ENCODE results near the gene TXLNB. TPM values are rescaled to one million over a fixed set of nuclear protein-coding genes. Genes with fewer than 3 reads are reported as not detected.
"Not testable (repeated sequence)": the region's sequence is repeated elsewhere in the genome, so short reads cannot be mapped to it uniquely, and the experiment has no call there.

TXLNB gene
- total RNA-seq, 1 experiment from 2014 or later, result 16.3 TPM

DNA sequence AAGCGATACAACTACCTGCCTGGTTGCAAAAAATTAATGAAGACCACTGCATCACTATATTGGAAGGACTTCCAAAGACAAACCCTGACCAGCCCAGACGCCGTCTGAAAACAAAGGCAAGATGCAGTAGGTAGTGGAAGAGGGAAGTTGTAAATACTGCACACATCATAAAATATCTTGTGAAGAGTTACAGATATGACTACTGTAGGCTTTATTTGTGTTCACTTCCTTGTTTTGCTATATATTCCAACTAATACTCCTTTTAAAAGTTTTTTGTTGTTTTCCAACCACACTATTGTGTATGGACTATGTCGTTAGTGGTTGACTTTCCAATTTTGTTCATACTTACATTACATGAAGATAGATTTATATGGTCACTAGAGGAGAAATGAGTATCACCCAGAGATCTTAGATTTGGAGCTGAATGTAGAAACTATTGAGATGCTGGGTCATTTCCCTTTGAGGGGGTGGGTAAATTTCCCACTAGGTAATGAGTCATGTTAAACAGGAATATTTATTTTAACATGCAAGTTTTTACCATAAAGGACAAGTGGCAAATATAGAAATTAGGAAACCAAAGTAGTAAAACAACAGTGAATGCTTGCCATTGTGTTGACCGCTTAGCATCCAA lies 16.6 kb upstream of the TXLNB start:
- no peaks in the 10 kb centered on the region for H3K9me3 ChIP-seq (ENCODE audit: low read length)
- H3K27ac ChIP-seq (ENCODE audit: low read length), result no peak overlapping the region
- H3K79me2 ChIP-seq (ENCODE audit: low read length), result 0 out of 2 replicates have a peak, but pooled peaks cover 3% of the 10 kb centered on the region
- DNase-seq, result no peak
- no peaks in the 10 kb centered on the region for H3K27me3 ChIP-seq (ENCODE audit: low read length)
- no peaks in the 10 kb centered on the region for H4K20me1 ChIP-seq (ENCODE audit: insufficient read depth, low read depth, low read length)
- H3K4me1 ChIP-seq (ENCODE audit: low read length), result peaks cover 17% of the 10 kb centered on the region
- H3K9ac ChIP-seq (ENCODE audit: low read length), result no peak overlapping the region
- H3K36me3 ChIP-seq (ENCODE audit: insufficient read depth, low read length), result no peaks in the 10 kb centered on the region
- no peak overlapping the region for H3K4me2 ChIP-seq (ENCODE audit: low read depth, low read length, poor library complexity, severe bottlenecking)
- H2AFZ ChIP-seq (ENCODE audit: low read length), result no peak overlapping the region
- no peak overlapping the region for H3K4me3 ChIP-seq (ENCODE audit: low read length)
- no peaks in the 10 kb centered on the region for H3K9me2 ChIP-seq (replicated peaks; ENCODE audit: insufficient read depth, low read length)

DNA sequence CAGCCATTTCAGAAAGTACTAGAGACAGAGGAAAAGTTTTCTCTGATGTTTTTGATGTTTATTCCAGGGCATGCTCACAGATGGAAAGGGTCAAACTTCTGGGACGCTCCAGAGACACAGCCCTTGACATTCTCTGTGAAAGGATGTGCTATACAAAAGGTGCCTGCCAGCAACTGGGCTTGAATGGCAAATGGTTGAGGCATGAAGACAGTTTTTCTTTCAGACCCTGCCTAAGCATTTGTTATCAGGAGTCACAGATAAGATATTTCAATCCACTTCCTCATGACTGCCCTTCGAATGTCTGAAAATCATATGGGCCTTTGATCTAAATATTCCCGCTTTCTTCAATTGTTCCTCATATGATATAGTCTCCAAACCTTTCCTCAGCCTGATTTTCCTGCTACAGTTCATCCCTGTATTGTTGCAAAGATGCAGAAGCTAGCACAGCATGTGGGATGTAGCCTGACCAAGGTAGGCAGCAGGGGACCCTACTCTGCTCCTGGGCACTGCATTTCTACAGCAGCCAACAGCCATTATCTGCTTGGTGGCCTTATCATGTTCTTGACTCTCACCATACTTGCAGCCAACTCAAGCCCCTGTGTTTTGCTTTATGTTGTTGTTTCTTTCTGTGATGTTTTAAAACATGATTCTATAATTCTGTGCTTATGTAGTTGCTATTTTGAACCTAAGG lies 14.6 kb upstream of the TXLNB start:
- no peaks in the 10 kb centered on the region for H3K9me3 ChIP-seq (ENCODE audit: low read length)
- no peak overlapping the region for H3K4me2 ChIP-seq (ENCODE audit: low read depth, low read length, poor library complexity, severe bottlenecking)
- no peak overlapping the region for H2AFZ ChIP-seq (ENCODE audit: low read length)

DNA sequence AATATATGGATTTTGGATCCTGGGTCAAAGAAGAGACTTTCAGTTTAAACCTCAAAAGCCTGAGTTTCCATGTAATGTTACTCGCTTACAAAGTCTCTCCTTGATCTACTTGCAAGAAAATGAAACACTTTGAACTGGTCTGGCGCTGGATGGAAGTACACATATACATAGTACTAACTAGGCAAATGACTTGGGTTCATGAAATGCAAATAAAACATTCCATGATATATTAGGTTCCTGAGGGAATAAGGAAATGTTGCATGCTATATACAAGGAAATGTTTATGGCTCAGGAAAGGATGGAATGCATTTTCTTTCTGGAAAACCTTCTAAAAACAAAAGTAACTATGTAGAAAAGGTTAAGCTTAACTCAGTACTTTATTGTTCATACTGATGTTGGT lies 11.4 kb upstream of the TXLNB start:
- H3K4me1 ChIP-seq (ENCODE audit: low read length), result no peaks in the 10 kb centered on the region; the same call in 1 of the 2 replicates
- no peaks in the 10 kb centered on the region; the same call in 1 of the 2 replicates for H3K36me3 ChIP-seq (ENCODE audit: insufficient read depth, low read length)
- H3K9me3 ChIP-seq (ENCODE audit: low read length), result no peaks in the 10 kb centered on the region
- H3K9ac ChIP-seq (ENCODE audit: low read length), result no peak overlapping the region
- 0 out of 2 replicates have a peak, but pooled peaks cover 3% of the 10 kb centered on the region for H3K79me2 ChIP-seq (ENCODE audit: low read length)
- H3K27me3 ChIP-seq (ENCODE audit: low read length), result no peaks in the 10 kb centered on the region
- H3K9me2 ChIP-seq (replicated peaks; ENCODE audit: insufficient read depth, low read length), result no peaks in the 10 kb centered on the region
- no peak overlapping the region for H3K27ac ChIP-seq (ENCODE audit: low read length)
- H3K4me3 ChIP-seq (ENCODE audit: low read length), result no peak overlapping the region
- no peaks in the 10 kb centered on the region for H4K20me1 ChIP-seq (ENCODE audit: insufficient read depth, low read depth, low read length)
- DNase-seq, result no peak
- no peak overlapping the region for H2AFZ ChIP-seq (ENCODE audit: low read length)
- no peak overlapping the region for H3K4me2 ChIP-seq (ENCODE audit: low read depth, low read length, poor library complexity, severe bottlenecking)

More for the DNA sequence above, 14.6 kb upstream of the TXLNB start:
- Histone ChIP-seq H3K9ac (ENCODE audit: low read length) (no peak overlapping the region), H3K79me2 (ENCODE audit: low read length) (0 out of 2 replicates have a peak, but pooled peaks cover 3% of the 10 kb centered on the region), H4K20me1 (ENCODE audit: insufficient read depth, low read depth, low read length) (no peaks in the 10 kb centered on the region), H3K27me3 (ENCODE audit: low read length) (no peaks in the 10 kb centered on the region), H3K4me3 (ENCODE audit: low read length) (no peak overlapping the region), H3K9me2 (replicated peaks; ENCODE audit: insufficient read depth, low read length) (no peaks in the 10 kb centered on the region), H3K4me1 (ENCODE audit: low read length) (peaks cover 13% of the 10 kb centered on the region), H3K36me3 (ENCODE audit: insufficient read depth, low read length) (no peaks in the 10 kb centered on the region; the same call in 1 of the 2 replicates), H3K27ac (ENCODE audit: low read length) (no peak overlapping the region)
- DNase-seq, result no peak

DNA sequence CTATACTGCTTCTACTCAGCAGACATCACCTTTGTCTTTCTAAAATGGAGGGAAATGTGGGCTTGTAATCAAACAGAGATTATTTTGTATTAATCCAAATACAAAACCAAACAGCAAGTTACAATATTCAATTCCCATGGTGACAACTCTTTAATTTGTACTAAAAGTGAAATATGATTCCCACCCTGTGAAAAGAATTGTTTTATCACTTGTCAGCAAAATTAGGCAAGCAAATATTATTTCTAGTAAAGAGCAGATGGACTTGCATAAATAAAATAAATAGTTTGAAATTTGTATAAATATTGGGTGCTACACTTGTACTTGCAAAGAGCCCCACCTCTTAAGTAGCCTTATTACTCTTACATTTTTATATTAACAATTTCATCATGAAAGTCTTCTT lies 6.1 kb upstream of the TXLNB start:
- Histone ChIP-seq H3K4me3 (ENCODE audit: low read length) (no peak overlapping the region), H3K9me3 (ENCODE audit: low read length) (no peaks in the 10 kb centered on the region), H3K4me1 (ENCODE audit: low read length) (peaks cover 10% of the 10 kb centered on the region), H3K27ac (ENCODE audit: low read length) (no peak overlapping the region), H4K20me1 (ENCODE audit: insufficient read depth, low read depth, low read length) (no peaks in the 10 kb centered on the region), H3K36me3 (ENCODE audit: insufficient read depth, low read length) (no peaks in the 10 kb centered on the region; the same call in 1 of the 2 replicates), H3K4me2 (ENCODE audit: low read depth, low read length, poor library complexity, severe bottlenecking) (no peak overlapping the region), H3K9ac (ENCODE audit: low read length) (no peak overlapping the region), H2AFZ (ENCODE audit: low read length) (no peak overlapping the region), H3K79me2 (ENCODE audit: low read length) (peaks cover 6% of the 10 kb centered on the region), H3K9me2 (replicated peaks; ENCODE audit: insufficient read depth, low read length) (no peaks in the 10 kb centered on the region), H3K27me3 (ENCODE audit: low read length) (no peaks in the 10 kb centered on the region)
- no peak for DNase-seq

DNA sequence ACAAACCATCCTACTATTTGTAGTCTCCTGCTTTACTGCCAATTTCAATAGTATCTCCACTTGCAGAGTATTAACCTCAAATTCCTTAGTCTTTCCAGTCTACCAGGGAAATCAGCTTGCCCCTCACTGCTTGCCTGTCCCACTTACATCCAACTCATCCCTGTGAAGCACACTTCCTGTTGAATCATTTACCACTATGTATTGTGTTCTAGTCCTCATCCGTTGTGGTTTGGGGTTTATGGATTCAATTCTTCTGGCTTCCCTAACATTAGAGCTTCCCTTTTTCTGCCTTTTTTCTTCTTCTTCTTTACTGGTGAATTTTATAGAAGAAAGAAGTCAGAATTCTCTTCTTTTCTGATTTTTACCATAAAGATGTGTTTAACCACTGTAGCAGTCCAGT lies 5.1 kb upstream of the TXLNB start:
- peaks cover 6% of the 10 kb centered on the region for H3K79me2 ChIP-seq (ENCODE audit: low read length)
- H3K4me2 ChIP-seq (ENCODE audit: low read depth, low read length, poor library complexity, severe bottlenecking), result no peak overlapping the region
- DNase-seq, result no peak
- H3K4me1 ChIP-seq (ENCODE audit: low read length), result peaks cover 18% of the 10 kb centered on the region
- no peaks in the 10 kb centered on the region for H3K9me3 ChIP-seq (ENCODE audit: low read length)
- no peak overlapping the region for H3K27ac ChIP-seq (ENCODE audit: low read length)
- no peak overlapping the region for H3K9ac ChIP-seq (ENCODE audit: low read length)
- no peak overlapping the region for H3K4me3 ChIP-seq (ENCODE audit: low read length)
- H3K36me3 ChIP-seq (ENCODE audit: insufficient read depth, low read length), result no peaks in the 10 kb centered on the region; the same call in 1 of the 2 replicates
- no peaks in the 10 kb centered on the region for H4K20me1 ChIP-seq (ENCODE audit: insufficient read depth, low read depth, low read length)
- no peak overlapping the region for H2AFZ ChIP-seq (ENCODE audit: low read length)
- no peaks in the 10 kb centered on the region for H3K27me3 ChIP-seq (ENCODE audit: low read length)
- H3K9me2 ChIP-seq (replicated peaks; ENCODE audit: insufficient read depth, low read length), result no peaks in the 10 kb centered on the region

DNA sequence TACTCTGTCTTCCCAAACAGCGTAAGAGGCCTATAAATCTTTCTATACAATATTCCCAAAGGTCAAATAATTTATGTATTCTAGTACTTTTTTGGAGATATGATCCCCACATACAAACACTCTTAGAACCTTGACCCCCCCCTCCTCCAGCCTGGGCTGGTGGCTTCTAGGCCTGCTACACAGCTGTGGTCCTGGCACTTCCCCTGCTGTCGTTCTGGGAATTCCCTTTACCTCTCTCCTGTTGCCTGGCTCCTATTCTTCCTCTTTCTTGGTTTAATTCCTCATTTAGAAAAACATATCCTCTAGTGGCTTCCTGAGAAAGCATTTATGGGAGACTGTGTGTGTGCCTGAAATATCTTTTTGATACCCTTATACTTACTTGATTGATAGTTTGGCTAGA lies 4.1 kb upstream of the TXLNB start:
- no peak for DNase-seq
- Histone ChIP-seq H3K36me3 (ENCODE audit: insufficient read depth, low read length) (no peaks in the 10 kb centered on the region), H3K9me2 (replicated peaks; ENCODE audit: insufficient read depth, low read length) (no peaks in the 10 kb centered on the region), H3K79me2 (ENCODE audit: low read length) (peaks cover 6% of the 10 kb centered on the region), H4K20me1 (ENCODE audit: insufficient read depth, low read depth, low read length) (no peaks in the 10 kb centered on the region), H3K4me3 (ENCODE audit: low read length) (no peak overlapping the region), H3K9me3 (ENCODE audit: low read length) (no peaks in the 10 kb centered on the region), H3K27me3 (ENCODE audit: low read length) (no peaks in the 10 kb centered on the region), H3K9ac (ENCODE audit: low read length) (no peak overlapping the region), H3K4me2 (ENCODE audit: low read depth, low read length, poor library complexity, severe bottlenecking) (no peak overlapping the region), H3K27ac (ENCODE audit: low read length) (no peak overlapping the region), H2AFZ (ENCODE audit: low read length) (no peak overlapping the region), H3K4me1 (ENCODE audit: low read length) (peaks cover 28% of the 10 kb centered on the region)

DNA sequence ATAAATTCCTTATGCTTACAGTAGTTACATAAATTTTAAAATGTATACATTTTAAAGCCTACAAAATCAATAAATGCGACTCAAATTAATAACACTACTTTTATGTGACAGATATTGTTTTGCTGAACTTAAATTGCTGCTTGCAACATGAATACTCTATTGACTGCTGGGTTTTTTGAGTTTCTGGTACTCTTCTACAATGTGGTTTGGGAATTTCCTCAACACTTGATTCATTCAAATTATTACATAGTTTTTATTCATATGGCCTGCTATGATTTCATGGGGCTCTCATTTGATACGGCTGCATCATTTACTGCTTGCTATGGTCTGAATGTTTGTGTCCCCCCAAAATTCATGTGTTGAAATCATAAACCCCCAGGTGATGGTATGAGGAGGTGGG lies 2.3 kb upstream of the TXLNB start:
- Histone ChIP-seq H3K9ac (ENCODE audit: low read length) (no peak overlapping the region), H3K9me2 (replicated peaks; ENCODE audit: insufficient read depth, low read length) (no peaks in the 10 kb centered on the region), H2AFZ (ENCODE audit: low read length) (no peak overlapping the region), H3K27ac (ENCODE audit: low read length) (peak overlapping the region; percentile 19; the same call in 1 of the 2 replicates), H3K4me1 (ENCODE audit: low read length) (peaks cover 45% of the 10 kb centered on the region), H3K79me2 (ENCODE audit: low read length) (peaks cover 6% of the 10 kb centered on the region), H3K4me2 (ENCODE audit: low read depth, low read length, poor library complexity, severe bottlenecking) (no peak overlapping the region), H3K36me3 (ENCODE audit: insufficient read depth, low read length) (no peaks in the 10 kb centered on the region), H3K4me3 (ENCODE audit: low read length) (no peak overlapping the region), H3K27me3 (ENCODE audit: low read length) (no peaks in the 10 kb centered on the region), H3K9me3 (ENCODE audit: low read length) (no peaks in the 10 kb centered on the region), H4K20me1 (ENCODE audit: insufficient read depth, low read depth, low read length) (no peaks in the 10 kb centered on the region)
- no peak for DNase-seq

DNA sequence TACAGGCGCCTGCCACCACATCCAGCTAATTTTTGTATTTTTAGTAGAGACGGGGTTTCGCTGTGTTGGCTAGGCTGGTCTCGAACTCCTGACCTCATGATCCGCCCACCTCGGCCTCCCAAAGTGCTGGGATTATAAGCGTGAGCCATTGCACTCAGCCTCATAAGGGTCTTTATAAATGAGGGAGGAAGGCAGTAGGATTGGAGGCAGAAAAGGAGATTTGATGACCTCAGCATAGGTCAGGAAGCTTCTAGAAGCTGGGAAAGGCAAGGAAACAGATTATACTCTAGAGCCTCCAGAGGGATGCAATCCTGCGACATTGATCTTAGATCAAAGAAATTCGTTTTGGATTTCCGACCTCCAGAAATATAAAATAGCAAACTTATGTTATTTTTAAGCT lies 1.4 kb upstream of the TXLNB start:
- H3K36me3 ChIP-seq (ENCODE audit: insufficient read depth, low read length); H3K4me3 ChIP-seq (ENCODE audit: low read length); H3K79me2 ChIP-seq (ENCODE audit: low read length); H3K9ac ChIP-seq (ENCODE audit: low read length); H2AFZ ChIP-seq (ENCODE audit: low read length); H3K9me3 ChIP-seq (ENCODE audit: low read length); H3K27me3 ChIP-seq (ENCODE audit: low read length); H3K9me2 ChIP-seq (replicated peaks; ENCODE audit: insufficient read depth, low read length); H3K27ac ChIP-seq (ENCODE audit: low read length); DNase-seq; H3K4me2 ChIP-seq (ENCODE audit: low read depth, low read length, poor library complexity, severe bottlenecking); H4K20me1 ChIP-seq (ENCODE audit: insufficient read depth, low read depth, low read length): not testable (repeated sequence)
- peaks cover 45% of the 10 kb centered on the region for H3K4me1 ChIP-seq (ENCODE audit: low read length)
